ENCODE data around the gene NLRC5. TPM values are rescaled to one million over a fixed set of nuclear protein-coding genes. Genes with fewer than 3 reads are reported as not detected.

NLRC5 gene
- total RNA-seq, 2 donors from 2014 or later = 8.3 to 23.4 TPM

DNA sequence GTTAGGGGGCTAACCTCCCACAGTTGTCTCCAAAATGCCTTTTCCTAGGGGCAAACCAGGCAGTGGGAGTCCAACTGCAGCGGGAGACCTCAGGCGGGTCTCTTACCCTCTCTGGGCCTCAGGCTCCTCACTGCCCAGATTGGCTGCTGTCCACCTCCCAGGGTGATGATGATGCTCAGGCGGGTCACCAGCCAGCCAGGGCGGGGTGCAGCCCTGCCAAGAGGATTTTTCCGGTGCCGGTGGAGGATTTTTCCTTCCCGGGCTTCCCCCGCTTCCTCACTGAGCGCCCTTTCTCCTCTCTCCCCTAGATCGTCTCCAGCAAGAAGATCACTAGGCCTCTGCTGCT lies 125.8 kb downstream of the NLRC5 start:
- intact Hi-C loops (cut with DNase I) = no loop called here
- no peak overlapping the region for H3K4me3 ChIP-seq
- ATAC-seq = no peak
- TF ChIP-seq POLR2A (IDR thresholded peaks at IDR 0.05) = no peak
- TF ChIP-seq, protein P1, sequence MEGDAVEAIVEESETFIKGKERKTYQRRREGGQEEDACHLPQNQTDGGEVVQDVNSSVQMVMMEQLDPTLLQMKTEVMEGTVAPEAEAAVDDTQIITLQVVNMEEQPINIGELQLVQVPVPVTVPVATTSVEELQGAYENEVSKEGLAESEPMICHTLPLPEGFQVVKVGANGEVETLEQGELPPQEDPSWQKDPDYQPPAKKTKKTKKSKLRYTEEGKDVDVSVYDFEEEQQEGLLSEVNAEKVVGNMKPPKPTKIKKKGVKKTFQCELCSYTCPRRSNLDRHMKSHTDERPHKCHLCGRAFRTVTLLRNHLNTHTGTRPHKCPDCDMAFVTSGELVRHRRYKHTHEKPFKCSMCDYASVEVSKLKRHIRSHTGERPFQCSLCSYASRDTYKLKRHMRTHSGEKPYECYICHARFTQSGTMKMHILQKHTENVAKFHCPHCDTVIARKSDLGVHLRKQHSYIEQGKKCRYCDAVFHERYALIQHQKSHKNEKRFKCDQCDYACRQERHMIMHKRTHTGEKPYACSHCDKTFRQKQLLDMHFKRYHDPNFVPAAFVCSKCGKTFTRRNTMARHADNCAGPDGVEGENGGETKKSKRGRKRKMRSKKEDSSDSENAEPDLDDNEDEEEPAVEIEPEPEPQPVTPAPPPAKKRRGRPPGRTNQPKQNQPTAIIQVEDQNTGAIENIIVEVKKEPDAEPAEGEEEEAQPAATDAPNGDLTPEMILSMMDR (IDR thresholded peaks at IDR 0.05) = no peak
- WGBS, 2 donors = 76 to 86% methylated on average over 7 to 10 of the region's 10 CpGs
- H3K36me3 ChIP-seq (replicated peaks in 1 of 2; ENCODE audit: insufficient read depth in 1 of 2, low read depth in 2 of 2) = no peaks in the 10 kb centered on the region
- H3K9me3 ChIP-seq = no peaks in the 10 kb centered on the region
- H3K27me3 ChIP-seq = no peaks in the 10 kb centered on the region
- no peak for DNase-seq
- H3K27ac ChIP-seq = no peak overlapping the region
- H3K4me1 ChIP-seq = no peaks in the 10 kb centered on the region

DNA sequence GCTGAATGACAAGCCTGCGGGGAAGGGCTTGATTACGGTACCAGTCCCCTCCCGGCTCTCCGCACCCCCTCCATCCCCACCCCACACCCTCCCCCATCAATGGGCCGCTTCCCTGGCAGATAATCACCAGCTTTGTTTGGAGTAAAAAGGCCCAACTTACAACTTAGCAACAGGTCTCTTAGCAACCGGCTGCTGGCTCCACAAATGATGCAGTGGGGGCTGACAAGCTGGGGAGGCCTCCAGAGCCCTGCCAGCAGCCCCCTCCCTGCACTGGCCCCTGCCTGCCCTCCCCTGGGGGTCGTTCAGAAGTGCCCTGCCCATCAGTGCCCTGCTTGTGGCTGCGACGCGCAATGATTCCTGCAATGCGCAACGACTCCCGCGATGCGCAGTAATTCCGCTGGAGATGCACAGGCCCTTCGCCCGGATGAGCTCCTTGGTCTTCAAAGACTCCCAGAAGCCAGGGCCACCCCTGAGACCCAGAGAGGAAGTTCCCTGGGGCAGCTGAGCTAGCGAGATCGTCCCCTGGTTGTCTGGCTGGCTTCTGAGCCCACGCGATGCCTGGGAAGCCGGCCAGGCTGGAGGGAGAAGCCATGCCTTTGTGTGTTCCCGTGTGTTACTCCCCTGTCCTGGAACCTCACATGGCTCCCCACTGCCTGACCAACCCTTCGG lies 126.3 kb downstream of the NLRC5 start:
- H3K27ac ChIP-seq = no peak overlapping the region
- H3K4me1 ChIP-seq = no peaks in the 10 kb centered on the region
- no peaks in the 10 kb centered on the region for H3K36me3 ChIP-seq (replicated peaks in 1 of 2; ENCODE audit: insufficient read depth in 1 of 2, low read depth in 2 of 2)
- WGBS, 2 donors = 69 to 73% methylated on average over 7 to 23 of the region's 25 CpGs
- ATAC-seq (no peak), DNase-seq (peak in 2 of 4 donors; percentile 23 to 30)
- intact Hi-C loops (cut with DNase I) = no loop called here
- no peaks in the 10 kb centered on the region for H3K27me3 ChIP-seq
- no peaks in the 10 kb centered on the region for H3K9me3 ChIP-seq
- no peak overlapping the region for H3K4me3 ChIP-seq
- TF ChIP-seq, protein P1 (IDR thresholded peaks at IDR 0.05) = no peak
- no peak for TF ChIP-seq POLR2A (IDR thresholded peaks at IDR 0.05)

DNA sequence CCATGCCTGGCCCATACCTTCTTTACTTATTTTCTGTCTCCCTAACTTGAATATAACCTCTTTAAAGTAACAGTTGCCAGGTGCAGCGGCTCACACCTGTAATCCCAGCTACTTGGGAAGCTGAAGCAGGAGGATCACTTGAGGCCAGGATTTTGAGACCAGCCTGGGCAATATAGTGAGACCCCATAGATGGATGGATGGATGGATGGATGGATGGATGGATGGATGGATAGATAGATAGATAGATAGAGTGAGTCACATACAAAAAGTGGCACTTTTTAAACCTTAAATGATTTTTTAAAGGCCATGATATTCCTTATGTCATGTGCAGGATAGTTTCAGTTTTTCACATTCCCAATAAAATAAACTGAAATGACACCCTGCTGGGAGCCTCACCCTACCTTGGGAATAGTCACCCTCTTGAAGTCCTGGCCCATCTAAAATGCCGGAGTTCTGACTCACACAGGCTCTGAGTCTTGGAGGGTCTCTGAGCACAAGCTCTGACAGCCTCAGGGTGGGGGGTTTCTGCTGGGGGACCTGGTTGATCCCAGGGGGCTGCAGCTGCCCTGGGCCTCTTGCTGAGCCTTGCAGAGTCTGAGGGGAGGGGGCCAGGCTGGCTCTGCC lies 129.2 kb downstream of the NLRC5 start:
- H3K27ac ChIP-seq = no peak overlapping the region
- no peaks in the 10 kb centered on the region for H3K27me3 ChIP-seq
- no peaks in the 10 kb centered on the region for H3K9me3 ChIP-seq
- WGBS, 2 donors = 88 to 100% methylated on average over 2 of the region's 2 CpGs
- TF ChIP-seq POLR2A (IDR thresholded peaks at IDR 0.05) = no peak
- TF ChIP-seq, protein P1 (IDR thresholded peaks at IDR 0.05) = no peak
- no peaks in the 10 kb centered on the region for H3K4me1 ChIP-seq
- no peak overlapping the region for H3K4me3 ChIP-seq
- intact Hi-C loops (cut with DNase I) = no loop called here
- no peak for ATAC-seq
- H3K36me3 ChIP-seq (replicated peaks in 1 of 2; ENCODE audit: insufficient read depth in 1 of 2, low read depth in 2 of 2) = no peaks in the 10 kb centered on the region
- no peak for DNase-seq

DNA sequence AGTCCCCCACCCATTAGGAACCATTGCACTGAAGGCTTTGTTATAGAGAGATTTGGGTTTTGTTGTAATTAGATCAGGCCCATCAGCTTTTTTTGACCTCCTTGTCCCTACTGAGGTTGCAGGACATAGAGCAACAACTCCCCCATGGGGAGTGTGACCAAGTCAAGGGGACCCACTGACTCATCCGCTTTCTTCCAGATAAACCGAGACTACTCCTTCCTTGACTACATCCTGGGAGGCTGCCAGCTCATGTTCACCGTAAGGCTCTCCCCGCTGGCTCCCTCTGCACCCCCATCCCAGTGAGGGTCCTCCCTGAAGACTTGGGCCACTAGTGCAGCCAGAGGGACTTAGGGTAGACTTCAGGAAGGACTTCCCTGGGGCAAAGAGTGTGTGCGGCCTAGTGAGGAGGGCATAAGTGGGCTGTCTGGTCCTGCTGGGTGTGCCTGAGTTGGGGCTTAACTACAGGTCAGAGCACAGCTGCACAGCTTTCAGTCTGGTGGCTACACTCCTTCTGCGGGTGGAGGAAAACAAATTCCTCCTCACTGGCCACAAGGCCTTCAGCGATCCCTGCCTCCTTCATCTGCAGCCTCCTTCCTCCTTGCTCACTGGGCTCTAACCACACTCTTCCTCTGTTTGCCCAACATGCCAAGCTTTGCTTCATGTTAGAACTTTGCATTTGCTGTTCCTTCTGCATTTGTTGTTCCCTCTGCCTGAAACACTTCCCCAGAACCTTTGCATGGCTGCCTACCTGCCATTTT lies 134.0 kb downstream of the NLRC5 start:
- Histone ChIP-seq H3K27me3 (no peaks in the 10 kb centered on the region), H3K27ac (no peak overlapping the region), H3K36me3 (replicated peaks in 1 of 2; ENCODE audit: insufficient read depth in 1 of 2, low read depth in 2 of 2) (no peaks in the 10 kb centered on the region), H3K9me3 (no peaks in the 10 kb centered on the region), H3K4me1 (no peaks in the 10 kb centered on the region), H3K4me3 (no peak overlapping the region)
- no peak for TF ChIP-seq POLR2A (IDR thresholded peaks at IDR 0.05)
- DNase-seq (no peak), ATAC-seq (no peak)
- WGBS, 2 donors = 86 to 90% methylated on average over 6 to 7 of the region's 7 CpGs
- intact Hi-C loops (cut with DNase I) = no loop called here

DNA sequence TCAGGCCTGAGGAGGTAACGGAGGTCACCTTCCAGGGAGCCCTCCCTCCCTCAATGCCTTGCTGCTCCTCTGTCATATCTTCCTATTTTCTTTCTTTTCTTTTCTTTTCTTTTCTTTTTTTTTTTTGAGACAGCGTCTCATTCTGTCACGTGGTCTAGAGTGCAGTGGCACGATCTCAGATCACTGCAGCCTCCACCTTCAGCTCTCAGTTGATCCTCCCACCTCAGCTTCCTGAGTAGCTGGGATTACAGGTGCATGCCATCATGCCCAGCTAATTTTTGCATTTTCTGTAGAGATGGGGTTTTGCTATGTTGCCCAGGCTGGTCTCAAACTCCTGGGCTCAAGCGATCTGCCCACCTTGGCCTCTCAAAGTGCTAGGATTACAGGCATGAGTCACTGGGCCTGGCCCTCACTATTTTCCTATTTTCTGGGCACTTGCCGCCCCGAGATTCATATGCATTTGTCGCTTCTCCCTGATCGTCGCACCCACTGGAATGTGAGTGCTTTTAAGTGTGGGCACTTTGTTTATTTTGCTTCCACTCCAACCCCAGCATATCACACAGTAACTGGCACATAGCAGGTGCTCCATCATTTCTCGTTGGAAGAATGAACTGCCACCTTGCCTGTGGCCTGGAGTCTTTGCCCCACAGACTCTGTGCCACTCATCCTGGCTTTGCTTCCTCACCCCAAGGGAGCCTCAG lies 134.8 kb downstream of the NLRC5 start:
- 77 to 81% methylated on average over 9 to 11 of the region's 11 CpGs for WGBS, 2 donors

More for the DNA sequence above, 134.8 kb downstream of the NLRC5 start:
- DNase-seq = no peak
- no peak for ATAC-seq
- intact Hi-C loops (cut with DNase I) = no loop called here
- H3K27me3 ChIP-seq = no peaks in the 10 kb centered on the region
- TF ChIP-seq POLR2A (IDR thresholded peaks at IDR 0.05) = no peak
- TF ChIP-seq, protein P1 (IDR thresholded peaks at IDR 0.05) = no peak
- H3K4me1 ChIP-seq = no peaks in the 10 kb centered on the region
- H3K36me3 ChIP-seq (replicated peaks in 1 of 2; ENCODE audit: insufficient read depth in 1 of 2, low read depth in 2 of 2) = no peaks in the 10 kb centered on the region
- H3K9me3 ChIP-seq = no peaks in the 10 kb centered on the region
- H3K4me3 ChIP-seq = no peak overlapping the region
- no peak overlapping the region for H3K27ac ChIP-seq

Data from body of pancreas (tissue), 4 donors.